SK-N-MC (cell line): ENCODE measurements around the gene EED.

ENCODE experiments used
- EZH2 ChIP-seq: fragments of 200-600 bp; sonication (generic); IDR thresholded peaks from one replicate; pipeline ENCODE4 v1.6.1; 2017; ENCODE audit warnings: antibody characterized with exemption
- FOXP2 ChIP-seq: optimal IDR thresholded peaks from 2 replicates; pipeline ENCODE3; 2011; ENCODE audit warnings: mild to moderate bottlenecking, moderate library complexity; ENCODE audit not compliant: insufficient read depth; ENCODE audit errors: extremely low read length, control extremely low read depth
- POLR2AphosphoS5 ChIP-seq: IDR thresholded peaks from 2 replicates; pipeline ENCODE4 v1.6.1; 2012; ENCODE audit warnings: mild to moderate bottlenecking, low read depth, low read length, borderline replicate concordance

DNA sequence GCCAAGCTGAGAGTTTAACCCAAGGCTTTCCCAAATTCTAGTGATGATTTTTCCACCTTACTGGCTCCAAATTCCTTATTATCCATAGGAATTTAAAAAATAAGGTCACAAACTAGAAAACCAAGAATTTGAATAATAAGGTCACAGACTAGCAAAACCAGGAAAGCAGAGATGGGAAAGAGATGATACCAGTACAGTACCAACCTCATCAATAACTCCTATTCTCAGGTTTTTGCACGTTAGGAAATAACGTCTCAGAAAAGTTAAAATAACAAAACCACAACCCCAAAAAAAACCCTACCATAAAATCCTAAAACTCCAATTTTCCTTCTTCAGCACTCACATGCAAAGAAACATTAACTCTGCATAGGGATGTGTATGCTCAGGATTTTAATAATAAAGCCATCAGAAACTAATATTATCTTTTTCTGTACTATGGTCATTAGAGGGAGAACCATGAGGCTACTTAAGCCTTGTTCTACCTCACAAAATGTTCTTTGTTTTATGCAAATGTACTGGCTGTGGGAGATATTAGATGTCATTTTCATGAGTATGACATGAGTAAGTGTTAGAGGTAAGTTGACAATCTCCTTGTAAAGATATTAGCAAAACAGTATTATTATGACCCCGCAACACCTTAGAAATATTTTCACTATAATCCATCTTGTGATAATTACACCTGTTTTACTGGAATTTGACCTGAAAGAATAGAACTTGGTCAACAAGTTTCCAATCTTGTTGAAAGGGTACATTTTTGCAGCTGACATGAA, 16.1 kb upstream of the EED start:
- no peak for TF ChIP-seq POLR2AphosphoS5
- no peak for TF ChIP-seq EZH2
- no peak for TF ChIP-seq FOXP2
